Neural cell (in vitro differentiated cells): ENCODE measurements around the gene MRPL4.

Source experiments
- CTCF ChIP-seq: fragments of 450-650 bp; IDR thresholded peaks from 2 replicates; pipeline ENCODE4 v1.5.1; 2014; ENCODE audit warnings: antibody characterized with exemption, mild to moderate bottlenecking, moderate library complexity; ENCODE audit not compliant: poor library complexity, severe bottlenecking
- EZH2 ChIP-seq: fragments of 200-600, 300-800 bp; shearing (Covaris generic), sonication (generic); IDR thresholded peaks from 2 replicates; pipeline ENCODE4 v1.6.1; 2014; ENCODE audit warnings: antibody characterized with exemption, low read length, borderline replicate concordance, mild to moderate bottlenecking; ENCODE audit not compliant: insufficient read depth, poor library complexity, severe bottlenecking
- REST ChIP-seq: IDR thresholded peaks from 2 replicates; pipeline ENCODE4 v1.6.1; 2012; ENCODE audit warnings: borderline replicate concordance

GRCh38 chr19:10233946-10234345, 18.1 kb upstream of the MRPL4 start:
- TF ChIP-seq REST (no peak), CTCF (no peak), EZH2 (no peak)
